Lung (tissue), 12 donors: ENCODE data around the gene MPPED1. TPM values are rescaled to one million over a fixed set of nuclear protein-coding genes. Genes with fewer than 3 reads are reported as not detected.

ENCODE experiments used
- ATAC-seq: fragments of 200-7000 bp; cut with Tn5 transposase; one replicate; pipeline ENCODE4 v1.9.1; 2020; ENCODE audit warnings: moderate number of reproducible peaks; ENCODE audit not compliant: insufficient read depth, low FRiP score
- DNase-seq, 3 donors: peaks; one replicate each; pipeline ENCODE4 v3.0.0-alpha.2; 2013 to 2017
- H3K27ac ChIP-seq, 2 donors: one replicate each; pipeline ENCODE4 v1.5.1; 2013; ENCODE audit warnings: mild to moderate bottlenecking in 2 of 2, moderate library complexity in 2 of 2, control low read depth in 1 of 2, inconsistent platforms in 1 of 2, low read depth in 1 of 2, low read length in 1 of 2
- H3K27me3 ChIP-seq, 3 donors: one replicate each; pipeline ENCODE4 v1.5.1; 2013; ENCODE audit warnings: low read length in 2 of 3; ENCODE audit not compliant: control insufficient read depth in 3 of 3, insufficient read depth in 3 of 3
- H3K36me3 ChIP-seq, 4 donors: one replicate each; pipeline ENCODE4 v1.5.1; 2013; ENCODE audit warnings: low read length in 4 of 4, mild to moderate bottlenecking in 1 of 4, moderate library complexity in 1 of 4; ENCODE audit not compliant: control insufficient read depth in 4 of 4, insufficient read depth in 4 of 4
- H3K4me1 ChIP-seq, 5 donors: one replicate each; pipeline ENCODE4 v1.5.1; 2013; ENCODE audit warnings: low read length in 5 of 5, mild to moderate bottlenecking in 2 of 5, moderate library complexity in 1 of 5; ENCODE audit not compliant: control insufficient read depth in 5 of 5, insufficient read depth in 5 of 5
- H3K4me3 ChIP-seq: one replicate; pipeline ENCODE4 v1.5.1; 2013; ENCODE audit warnings: mild to moderate bottlenecking, control low read depth, moderate library complexity
- H3K9ac ChIP-seq, 2 donors: one replicate each; pipeline ENCODE4 v1.5.1; 2013; ENCODE audit warnings: low read length in 2 of 2, control low read depth in 1 of 2; ENCODE audit not compliant: insufficient read depth in 1 of 2
- H3K9me3 ChIP-seq, 4 donors: one replicate each; pipeline ENCODE4 v1.5.1; 2013; ENCODE audit warnings: low read length in 3 of 4, mild to moderate bottlenecking in 1 of 4, moderate library complexity in 1 of 4; ENCODE audit not compliant: control insufficient read depth in 4 of 4, insufficient read depth in 3 of 4
- CTCF ChIP-seq: IDR thresholded peaks from 2 replicates; pipeline ENCODE4 v1.5.1; 2012; ENCODE audit warnings: mild to moderate bottlenecking; ENCODE audit errors: control extremely low read depth, extremely low read depth
- WGBS, 2 donors: extraction: QIAGEN DNeasy Blood & Tissue Kit; methylation state at CpG; one replicate each; pipeline ENCODE4 v1.1.7; 2013; 5-methylcytosine and 5-hydroxymethylcytosine counted together
- polyA plus RNA-seq, 2 donors: library from polyadenylated mRNA; stranded (reverse); fragments of 200-250 nt; gene quantifications; one replicate each; pipeline ENCODE4 v1.2.1, GENCODE V29; 2013
- total RNA-seq, 2 donors: library from RNA; depleted of rRNA in 1 of 2; stranded (reverse); fragments of >200 nt in 1 of 2; gene quantifications; one replicate each; pipeline ENCODE4 v1.2.1, GENCODE V29; 2014 to 2021
- donor health status: control.
- donor health status: control.
- donor health status: Bipolar disorder and iron deficiency.
- donor health status: healthy.
- donor health status: DM: yes; HTN: yes; CAD: no.

The MPPED1 gene
- total and polyA plus RNA-seq, 4 donors, result 0.05 to 0.65 TPM; not detected in 2

- ATAC-seq (no peak), DNase-seq (peak in 1 of 3 donors; percentile 10)
- H3K36me3 ChIP-seq, result no peaks in the 10 kb centered on the region
- H3K4me1 ChIP-seq, result peaks cover 0 to 9% (median 0%) of the 10 kb centered on the region in 5 donors
- H3K27me3 ChIP-seq, result peaks cover 0 to 20% (median 2%) of the 10 kb centered on the region in 3 donors
- no peak overlapping the region for H3K4me3 ChIP-seq
- H3K9me3 ChIP-seq, result no peaks in the 10 kb centered on the region
- TF ChIP-seq CTCF, result no peak
- H3K9ac ChIP-seq, result no peak overlapping the region
- 39 to 50% methylated on average over 8 of the region's 8 CpGs for WGBS, 2 donors
- no peak overlapping the region for H3K27ac ChIP-seq
These were observed 20.2 kb downstream of the MPPED1 start for GRCh38 chr22:43431808-43432554.

- H3K27ac ChIP-seq, result no peak overlapping the region
- no peak overlapping the region for H3K4me3 ChIP-seq
- peaks cover 0 to 20% (median 2%) of the 10 kb centered on the region in 3 donors for H3K27me3 ChIP-seq
- no peak for DNase-seq
- ATAC-seq, result no peak
- H3K4me1 ChIP-seq, result peaks cover 0 to 9% (median 0%) of the 10 kb centered on the region in 5 donors
- H3K36me3 ChIP-seq, result no peaks in the 10 kb centered on the region
- 79 to 87% methylated on average over 5 of the region's 5 CpGs for WGBS, 2 donors
- no peak for TF ChIP-seq CTCF
- no peaks in the 10 kb centered on the region for H3K9me3 ChIP-seq
- H3K9ac ChIP-seq, result no peak overlapping the region
These were observed 21.1 kb downstream of the MPPED1 start for GRCh38 chr22:43432883-43433415.

- peaks cover 0 to 20% (median 2%) of the 10 kb centered on the region in 3 donors for H3K27me3 ChIP-seq
- DNase-seq, result no peak
- H3K36me3 ChIP-seq, result no peaks in the 10 kb centered on the region
- peaks cover 0 to 9% (median 0%) of the 10 kb centered on the region in 5 donors for H3K4me1 ChIP-seq
- H3K27ac ChIP-seq, result no peak overlapping the region
- H3K4me3 ChIP-seq, result no peak overlapping the region
- no peak for ATAC-seq
- TF ChIP-seq CTCF, result no peak
- WGBS, 2 donors, result 84 to 86% methylated on average over 35 of the region's 35 CpGs
- H3K9me3 ChIP-seq, result no peaks in the 10 kb centered on the region
- H3K9ac ChIP-seq, result no peak overlapping the region
These were observed 21.8 kb downstream of the MPPED1 start for GRCh38 chr22:43433451-43434274.
